ENCODE data around the gene AGPAT1. TPM values are rescaled to one million over a fixed set of nuclear protein-coding genes. Genes with fewer than 3 reads are reported as not detected.

The AGPAT1 gene
- total RNA-seq (2014; rRNA removed; shearing (Covaris generic)) (58.8 and 82.1 TPM in 2 replicates), polyA plus RNA-seq (2016; fragmentation: Nextera tagmentation; extraction: Ambion mirVana) (39.5 and 39.8 TPM in 2 replicates)
- long read RNA-seq, partial matches to known transcripts = 5 of 33 reads
- long read RNA-seq, other reads (novel, unspliced or antisense) = 22 of 33 reads

DNA sequence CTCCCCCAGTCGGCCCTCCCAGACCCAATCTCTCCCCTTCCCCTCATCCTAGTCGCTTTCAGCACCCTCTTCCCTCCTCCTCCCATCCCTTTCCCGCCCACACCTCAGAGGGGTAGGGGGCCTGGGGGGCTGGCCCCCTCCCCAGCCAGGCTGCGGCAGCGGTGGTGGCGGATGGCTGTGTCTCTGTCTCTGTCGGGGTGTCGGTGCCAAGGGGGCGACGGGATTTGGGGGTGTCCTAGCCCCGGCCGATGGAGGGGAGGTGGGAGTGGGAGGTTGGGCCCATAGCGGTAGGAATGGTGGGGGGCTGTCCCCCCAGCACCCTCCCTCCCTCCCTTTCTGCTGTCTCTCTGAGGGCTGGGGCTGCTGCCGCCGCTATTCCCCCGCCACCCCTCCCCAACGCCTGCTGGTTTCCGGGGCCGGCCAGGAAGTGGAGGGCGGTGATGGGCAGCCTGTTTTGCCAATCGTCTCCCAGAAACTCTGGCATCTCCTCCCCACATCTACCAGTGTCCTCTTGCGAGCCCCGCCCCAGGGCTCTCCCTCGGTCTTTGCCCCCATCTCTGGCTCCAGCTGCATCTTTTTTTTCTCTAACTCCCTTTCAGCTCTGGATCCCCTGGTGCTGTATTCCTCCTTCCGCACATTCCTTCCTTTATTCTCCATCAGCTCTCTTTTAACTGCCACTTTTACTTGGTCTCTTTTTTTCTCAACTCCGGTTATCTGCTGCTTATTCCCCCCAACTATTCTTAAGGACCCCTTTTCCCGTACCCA lies at the start of gene AGPAT1:
Gene AGPAT1, minus strand, starts transcription at position 374 of the 765 bp plus-strand sequence. CDS start 4,588 bp downstream, outside the sequence.
- H4K20me1 ChIP-seq (replicated peaks; ENCODE audit: insufficient read depth) = peaks cover 10% of the 10 kb centered on the region; the same call in 1 of the 2 replicates
- peak within 1 kb of the TSS; percentile 91 for H3K27ac Mint-ChIP-seq
- DNase-seq (ENCODE audit: low spot score) (peak; percentile 98), ATAC-seq (peak; percentile 66)
- H3K27ac ChIP-seq (ENCODE audit: low read depth) = peak within 1 kb of the TSS; percentile 93
- no peak within 1 kb of the TSS for H2AFZ ChIP-seq
- peaks cover 19% of the 10 kb centered on the region for H3K27me3 Mint-ChIP-seq (ENCODE audit: insufficient read depth, low read depth, poor library complexity)
- 0 out of 2 replicates have a peak, but pooled peaks cover 7% of the 10 kb centered on the region for H3F3A ChIP-seq (replicated peaks; ENCODE audit: low read depth)
- peak within 1 kb of the TSS; percentile 79 for H3K4me3 ChIP-seq
- H3K9me2 ChIP-seq (ENCODE audit: insufficient read depth) = no peaks in the 10 kb centered on the region
- H3K36me3 ChIP-seq (ENCODE audit: insufficient read depth) = peaks cover 2% of the 10 kb centered on the region; the same call in 1 of the 2 replicates
- no peaks in the 10 kb centered on the region for H3K27me3 ChIP-seq (ENCODE audit: insufficient read depth)
- H3K4me2 ChIP-seq = peak within 1 kb of the TSS; percentile 85
- peaks cover 22% of the 10 kb centered on the region for H3K4me1 ChIP-seq (ENCODE audit: insufficient read depth)
- H3K4me3 Mint-ChIP-seq = peak within 1 kb of the TSS; percentile 79
- H3K9me3 Mint-ChIP-seq = no peaks in the 10 kb centered on the region
- peaks cover 43% of the 10 kb centered on the region for H3K4me1 Mint-ChIP-seq
- TF ChIP-seq, protein P1, sequence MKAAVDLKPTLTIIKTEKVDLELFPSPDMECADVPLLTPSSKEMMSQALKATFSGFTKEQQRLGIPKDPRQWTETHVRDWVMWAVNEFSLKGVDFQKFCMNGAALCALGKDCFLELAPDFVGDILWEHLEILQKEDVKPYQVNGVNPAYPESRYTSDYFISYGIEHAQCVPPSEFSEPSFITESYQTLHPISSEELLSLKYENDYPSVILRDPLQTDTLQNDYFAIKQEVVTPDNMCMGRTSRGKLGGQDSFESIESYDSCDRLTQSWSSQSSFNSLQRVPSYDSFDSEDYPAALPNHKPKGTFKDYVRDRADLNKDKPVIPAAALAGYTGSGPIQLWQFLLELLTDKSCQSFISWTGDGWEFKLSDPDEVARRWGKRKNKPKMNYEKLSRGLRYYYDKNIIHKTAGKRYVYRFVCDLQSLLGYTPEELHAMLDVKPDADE (IDR thresholded peaks at IDR 0.05) = no peak
- no peak for TF ChIP-seq EZH2 (IDR thresholded peaks at IDR 0.05; ENCODE audit: low read depth, unreplicated experiment)
- TF ChIP-seq POLR2AphosphoS5 (IDR thresholded peaks at IDR 0.05; ENCODE audit: low read depth) = peak; percentile 75
- TF ChIP-seq, protein P2, sequence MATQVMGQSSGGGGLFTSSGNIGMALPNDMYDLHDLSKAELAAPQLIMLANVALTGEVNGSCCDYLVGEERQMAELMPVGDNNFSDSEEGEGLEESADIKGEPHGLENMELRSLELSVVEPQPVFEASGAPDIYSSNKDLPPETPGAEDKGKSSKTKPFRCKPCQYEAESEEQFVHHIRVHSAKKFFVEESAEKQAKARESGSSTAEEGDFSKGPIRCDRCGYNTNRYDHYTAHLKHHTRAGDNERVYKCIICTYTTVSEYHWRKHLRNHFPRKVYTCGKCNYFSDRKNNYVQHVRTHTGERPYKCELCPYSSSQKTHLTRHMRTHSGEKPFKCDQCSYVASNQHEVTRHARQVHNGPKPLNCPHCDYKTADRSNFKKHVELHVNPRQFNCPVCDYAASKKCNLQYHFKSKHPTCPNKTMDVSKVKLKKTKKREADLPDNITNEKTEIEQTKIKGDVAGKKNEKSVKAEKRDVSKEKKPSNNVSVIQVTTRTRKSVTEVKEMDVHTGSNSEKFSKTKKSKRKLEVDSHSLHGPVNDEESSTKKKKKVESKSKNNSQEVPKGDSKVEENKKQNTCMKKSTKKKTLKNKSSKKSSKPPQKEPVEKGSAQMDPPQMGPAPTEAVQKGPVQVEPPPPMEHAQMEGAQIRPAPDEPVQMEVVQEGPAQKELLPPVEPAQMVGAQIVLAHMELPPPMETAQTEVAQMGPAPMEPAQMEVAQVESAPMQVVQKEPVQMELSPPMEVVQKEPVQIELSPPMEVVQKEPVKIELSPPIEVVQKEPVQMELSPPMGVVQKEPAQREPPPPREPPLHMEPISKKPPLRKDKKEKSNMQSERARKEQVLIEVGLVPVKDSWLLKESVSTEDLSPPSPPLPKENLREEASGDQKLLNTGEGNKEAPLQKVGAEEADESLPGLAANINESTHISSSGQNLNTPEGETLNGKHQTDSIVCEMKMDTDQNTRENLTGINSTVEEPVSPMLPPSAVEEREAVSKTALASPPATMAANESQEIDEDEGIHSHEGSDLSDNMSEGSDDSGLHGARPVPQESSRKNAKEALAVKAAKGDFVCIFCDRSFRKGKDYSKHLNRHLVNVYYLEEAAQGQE (IDR thresholded peaks at IDR 0.05; ENCODE audit: unreplicated experiment) = no peak
- TF ChIP-seq CREB1 (CRISPR knock-in tag; IDR thresholded peaks at IDR 0.05; ENCODE audit: low read depth) = peak; percentile 48; the same call in 1 of the 2 replicates
- no peak for TF ChIP-seq ZNF331 (CRISPR knock-in tag; IDR thresholded peaks at IDR 0.05; ENCODE audit: low read depth)
- no peak for TF ChIP-seq CTCF (conservative IDR thresholded peaks at IDR 0.05; ENCODE audit: low read depth in 2 of 2)
- TF ChIP-seq ZNF462 (CRISPR knock-in tag; IDR thresholded peaks at IDR 0.05) = no peak
- no peak for TF ChIP-seq EZH2phosphoT487 (IDR thresholded peaks at IDR 0.05; ENCODE audit: unreplicated experiment)
- TF ChIP-seq NANOG (IDR thresholded peaks at IDR 0.05; ENCODE audit: borderline replicate concordance) = no peak
- peaks cover 31% of the 10 kb centered on the region for H3K36me3 Mint-ChIP-seq (ENCODE audit: low read depth)
- H3K79me2 ChIP-seq (replicated peaks; ENCODE audit: insufficient read depth) = peaks cover 54% of the 10 kb centered on the region

Data from GM23338 (cell line).